ENCODE results near the gene FDX1. TPM values are rescaled to one million over a fixed set of nuclear protein-coding genes. Genes with fewer than 3 reads are reported as not detected.

FDX1 gene
- polyA plus RNA-seq, 1 experiment, result 2.0 TPM

- POLR2A ChIA-PET, result no interaction called here
- H3K27me3 ChIP-seq (ENCODE audit: control insufficient read depth, insufficient read depth, low read length), result peaks cover 2% of the 10 kb centered on the region; the same call in 1 of the 2 replicates
- no peaks in the 10 kb centered on the region for H3K36me3 ChIP-seq (ENCODE audit: control insufficient read depth, insufficient read depth, low read length)
- no peak for DNase-seq (ENCODE audit: low read depth)
- TF ChIP-seq CTCF (IDR thresholded peaks at IDR 0.05; ENCODE audit: insufficient read depth, low read depth, low read length), result no peak
- CTCF ChIA-PET, result interaction anchor here (1.3 to 1.4 kb wide), 2 partner anchors 209 to 805 kb away, joined by 3 read pairs; no protein-coding TSS in a partner anchor
- H3K4me3 ChIP-seq (ENCODE audit: low read depth, low read length), result no peak overlapping the region
Observed at GRCh38 chr11:110424775-110425444, 4.8 kb upstream of the FDX1 start.

- Histone ChIP-seq H3K27me3 (ENCODE audit: control insufficient read depth, insufficient read depth, low read length) (peaks cover 2% of the 10 kb centered on the region; the same call in 1 of the 2 replicates), H3K4me3 (ENCODE audit: low read depth, low read length) (no peak overlapping the region), H3K36me3 (ENCODE audit: control insufficient read depth, insufficient read depth, low read length) (no peaks in the 10 kb centered on the region)
- CTCF ChIA-PET, result interaction anchor here (1.0 to 1.9 kb wide), 7 partner anchors 9 to 804 kb away, joined by 3 to 7 read pairs (median 4); no protein-coding TSS in a partner anchor
- TF ChIP-seq CTCF (IDR thresholded peaks at IDR 0.05; ENCODE audit: insufficient read depth, low read depth, low read length), result no peak
- POLR2A ChIA-PET, result interaction anchor here (0.6 kb wide), 1 partner anchor 281 kb away, joined by 3 read pairs; no protein-coding TSS in a partner anchor
- DNase-seq (ENCODE audit: low read depth), result peak; percentile 77
Observed at GRCh38 chr11:110425751-110426545, 3.8 kb upstream of the FDX1 start.

- H3K27me3 ChIP-seq (ENCODE audit: control insufficient read depth, insufficient read depth, low read length), result peaks cover under 1% of the 10 kb centered on the region; the same call in 1 of the 2 replicates
- no peak overlapping the region for H3K4me3 ChIP-seq (ENCODE audit: low read depth, low read length)
- POLR2A ChIA-PET, result no interaction called here
- no peak for DNase-seq (ENCODE audit: low read depth)
- no peaks in the 10 kb centered on the region for H3K36me3 ChIP-seq (ENCODE audit: control insufficient read depth, insufficient read depth, low read length)
- CTCF ChIA-PET, result interaction anchor here (8.9 kb wide), 1 partner anchor 227 kb away, joined by 88 read pairs; no protein-coding TSS in a partner anchor
- TF ChIP-seq CTCF (IDR thresholded peaks at IDR 0.05; ENCODE audit: insufficient read depth, low read depth, low read length), result no peak
Observed at GRCh38 chr11:110428040-110428439, 1.7 kb upstream of the FDX1 start.

- Histone ChIP-seq H3K27me3 (ENCODE audit: control insufficient read depth, insufficient read depth, low read length) (no peaks in the 10 kb centered on the region), H3K4me3 (ENCODE audit: low read depth, low read length) (peak overlapping the region; percentile 78), H3K36me3 (ENCODE audit: control insufficient read depth, insufficient read depth, low read length) (no peaks in the 10 kb centered on the region)
- POLR2A ChIA-PET, result no interaction called here
- CTCF ChIA-PET, result interaction anchor here (0.9 to 8.9 kb wide), 4 partner anchors 160 to 703 kb away, joined by 3 to 88 read pairs (median 4); no protein-coding TSS in a partner anchor
- DNase-seq (ENCODE audit: low read depth), result no peak
- no peak for TF ChIP-seq CTCF (IDR thresholded peaks at IDR 0.05; ENCODE audit: insufficient read depth, low read depth, low read length)
Observed at GRCh38 chr11:110428956-110429730, 605 bp upstream of the FDX1 start.

Measured in BJ (cell line).